ENCODE data around the gene NECTIN1.
"Not testable (repeated sequence)": the region's sequence is repeated elsewhere in the genome, so short reads cannot be mapped to it uniquely, and the experiment has no call there.

The NECTIN1 gene

GRCh38 chr11:119614222-119615002 lies 114.6 kb downstream of the NECTIN1 start:
- DNase-seq, result no peak

GRCh38 chr11:119612814-119613213 lies 116.2 kb downstream of the NECTIN1 start:
- DNase-seq, result no peak

- no peak for DNase-seq
Observed at GRCh38 chr11:119610836-119611426, 118.1 kb downstream of the NECTIN1 start.

GRCh38 chr11:119608781-119609180 lies 120.2 kb downstream of the NECTIN1 start:
- DNase-seq, result no peak

- DNase-seq, result no peak
Observed at GRCh38 chr11:119608201-119608600, 120.8 kb downstream of the NECTIN1 start.

- DNase-seq, result no peak
Observed at GRCh38 chr11:119607726-119608125, 121.3 kb downstream of the NECTIN1 start.

GRCh38 chr11:119605137-119605665 lies 123.8 kb downstream of the NECTIN1 start:
- no peak for DNase-seq

GRCh38 chr11:119602745-119603373 lies 126.1 kb downstream of the NECTIN1 start:
- DNase-seq, result no peak

- DNase-seq, result peak; percentile 72
Observed at GRCh38 chr11:119599864-119600541, 129.0 kb downstream of the NECTIN1 start.

- DNase-seq, result not testable (repeated sequence)
Observed at GRCh38 chr11:119595941-119596340, 133.1 kb downstream of the NECTIN1 start.

GRCh38 chr11:119594639-119595249 lies 134.3 kb downstream of the NECTIN1 start:
- no peak for DNase-seq

GRCh38 chr11:119593346-119593745 lies 135.7 kb downstream of the NECTIN1 start:
- DNase-seq, result no peak

GRCh38 chr11:119592642-119593041 lies 136.4 kb downstream of the NECTIN1 start:
- DNase-seq, result no peak

- DNase-seq, result no peak
Observed at GRCh38 chr11:119591836-119592310, 137.1 kb downstream of the NECTIN1 start.

GRCh38 chr11:119590651-119591351 lies 138.2 kb downstream of the NECTIN1 start:
- peak; percentile 73 for DNase-seq

- DNase-seq, result no peak
Observed at GRCh38 chr11:119589001-119589400, 140.0 kb downstream of the NECTIN1 start.
